ENCODE measurements around the gene ENG. TPM values are rescaled to one million over a fixed set of nuclear protein-coding genes. Genes with fewer than 3 reads are reported as not detected.
A peak's percentile ranks its signal among the peaks of the same experiment; 100 is the strongest.

The ENG gene
- polyA plus RNA-seq, 2 of the 4 experiments (the other 2 are of a cell fraction): 0.08 TPM; not detected in 1

GRCh38 chr9:127801955-127802575 lies 52.4 kb downstream of the ENG start:
- ChIA-PET POLR2A (interaction anchor here (0.6 to 0.9 kb wide), 3 partner anchors 9 to 16 kb away, joined by 3 to 6 read pairs (median 3); partner anchors contain the start of gene CDK9), CTCF (interaction anchor here (0.9 to 8.5 kb wide), 7 partner anchors 9 to 120 kb away, joined by 3 to 63 read pairs (median 7); partner anchors contain the start of genes CDK9 and TOR2A)
- Histone ChIP-seq H3K27ac (peak overlapping the region; percentile 93 to 96), H3K9me3 (no peaks in the 10 kb centered on the region), H3K4me1 (peaks cover 38% of the 10 kb centered on the region), H3K4me2 (peak overlapping the region; percentile 100), H3K4me3 (peak overlapping the region; percentile 85)
- FAIRE-seq: no peak
- WGBS (ENCODE audit: missing lambda C conversion rate): 34% methylated on average over 10 of the region's 10 CpGs
- no peak for DNase-seq (ENCODE audit: low read depth in 1 of 2, low spot score in 1 of 2)
- peak; percentile 45 to 53; a peak in 5 of 6 replicates for ATAC-seq
- TF ChIP-seq HES2 (IDR thresholded peaks at IDR 0.05) (no peak), HOXB5 (CRISPR knock-in tag; IDR thresholded peaks at IDR 0.05) (0 out of 2 replicates have a peak, but pooled peaks have one; percentile 22), RARB (CRISPR knock-in tag; IDR thresholded peaks at IDR 0.05) (no peak), ATOH8 (CRISPR knock-in tag; IDR thresholded peaks at IDR 0.05; ENCODE audit: low read depth) (no peak), KDM1A (IDR thresholded peaks at IDR 0.05; ENCODE audit: low read depth) (no peak), FOSB (CRISPR knock-in tag; IDR thresholded peaks at IDR 0.05) (no peak), CEBPB (IDR thresholded peaks at IDR 0.05) (0 out of 4 replicates have a peak, but pooled peaks of 1 of the 2 experiments have one; percentile 33), ESRRA (IDR thresholded peaks at IDR 0.05; ENCODE audit: borderline replicate concordance, low read length) (no peak), CHD2 (IDR thresholded peaks at IDR 0.05; ENCODE audit: low read length, partially characterized antibody) (no peak), CTCF (IDR thresholded peaks at IDR 0.05) (peak; percentile 20; the same call in 1 of the 3 replicates)

DNA sequence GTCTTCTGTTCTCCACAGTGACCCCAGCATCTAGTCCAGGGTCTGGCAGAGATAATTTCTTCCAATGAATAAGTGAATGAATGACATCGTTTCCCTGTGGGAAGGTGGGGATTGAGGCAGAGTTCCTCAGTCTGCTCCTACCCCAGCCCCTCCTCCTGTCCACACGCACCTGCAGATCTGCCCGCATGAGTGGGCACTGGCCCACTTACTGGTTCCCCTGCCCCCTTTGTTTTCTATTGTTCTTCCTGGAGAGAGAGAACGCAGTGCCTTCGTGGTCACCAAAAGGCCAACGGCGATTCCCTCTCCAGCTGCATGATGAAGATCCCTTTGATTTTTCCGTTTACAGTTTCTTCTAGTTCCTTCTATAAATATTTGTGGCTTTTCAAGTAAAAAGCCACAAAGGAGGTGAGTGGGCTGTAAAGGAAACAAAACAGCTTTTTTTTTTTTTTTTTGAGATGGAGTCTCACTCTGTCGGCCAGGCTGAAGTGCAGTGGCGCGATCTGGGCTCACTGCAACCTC lies 57.5 kb downstream of the ENG start:
- ChIA-PET CTCF (interaction anchor here (0.9 to 2.2 kb wide), 5 partner anchors 10 to 124 kb away, joined by 5 to 11 read pairs (median 6); partner anchors contain the start of genes CDK9 and TOR2A), POLR2A (interaction anchor here (0.6 kb wide), 1 partner anchor 58 kb away, joined by 3 read pairs; no protein-coding TSS in a partner anchor)
- ATAC-seq (no peak; a peak in 1 of 6 replicates), DNase-seq (ENCODE audit: low read depth in 1 of 2, low spot score in 1 of 2) (no peak), FAIRE-seq (no peak)
- Histone ChIP-seq H3K9me3 (no peaks in the 10 kb centered on the region), H3K4me1 (peaks cover 33% of the 10 kb centered on the region), H3K4me2 (no peak overlapping the region), H3K27ac (no peak overlapping the region), H3K4me3 (no peak overlapping the region)
- TF ChIP-seq ZSCAN20 (CRISPR knock-in tag; IDR thresholded peaks at IDR 0.05) (no peak), HOXA7 (CRISPR knock-in tag; IDR thresholded peaks at IDR 0.05) (no peak), FOSL2 (IDR thresholded peaks at IDR 0.05) (no peak), FOSL2 (CRISPR knock-in tag; IDR thresholded peaks at IDR 0.05) (no peak), RCOR1 (IDR thresholded peaks at IDR 0.05; ENCODE audit: low read depth, low read length) (no peak), JUN (IDR thresholded peaks at IDR 0.05) (no peak), NFE2L2 (conservative IDR thresholded peaks at IDR 0.05; ENCODE audit: low read length) (no peak), CTCF (IDR thresholded peaks at IDR 0.05) (no peak), TFCP2L1 (CRISPR knock-in tag; IDR thresholded peaks at IDR 0.05) (no peak), HOXB5 (CRISPR knock-in tag; IDR thresholded peaks at IDR 0.05) (no peak), CBX8 (IDR thresholded peaks at IDR 0.05) (no peak), ZC3H11A (IDR thresholded peaks at IDR 0.05) (no peak)
- TF ChIP-seq, protein P1, sequence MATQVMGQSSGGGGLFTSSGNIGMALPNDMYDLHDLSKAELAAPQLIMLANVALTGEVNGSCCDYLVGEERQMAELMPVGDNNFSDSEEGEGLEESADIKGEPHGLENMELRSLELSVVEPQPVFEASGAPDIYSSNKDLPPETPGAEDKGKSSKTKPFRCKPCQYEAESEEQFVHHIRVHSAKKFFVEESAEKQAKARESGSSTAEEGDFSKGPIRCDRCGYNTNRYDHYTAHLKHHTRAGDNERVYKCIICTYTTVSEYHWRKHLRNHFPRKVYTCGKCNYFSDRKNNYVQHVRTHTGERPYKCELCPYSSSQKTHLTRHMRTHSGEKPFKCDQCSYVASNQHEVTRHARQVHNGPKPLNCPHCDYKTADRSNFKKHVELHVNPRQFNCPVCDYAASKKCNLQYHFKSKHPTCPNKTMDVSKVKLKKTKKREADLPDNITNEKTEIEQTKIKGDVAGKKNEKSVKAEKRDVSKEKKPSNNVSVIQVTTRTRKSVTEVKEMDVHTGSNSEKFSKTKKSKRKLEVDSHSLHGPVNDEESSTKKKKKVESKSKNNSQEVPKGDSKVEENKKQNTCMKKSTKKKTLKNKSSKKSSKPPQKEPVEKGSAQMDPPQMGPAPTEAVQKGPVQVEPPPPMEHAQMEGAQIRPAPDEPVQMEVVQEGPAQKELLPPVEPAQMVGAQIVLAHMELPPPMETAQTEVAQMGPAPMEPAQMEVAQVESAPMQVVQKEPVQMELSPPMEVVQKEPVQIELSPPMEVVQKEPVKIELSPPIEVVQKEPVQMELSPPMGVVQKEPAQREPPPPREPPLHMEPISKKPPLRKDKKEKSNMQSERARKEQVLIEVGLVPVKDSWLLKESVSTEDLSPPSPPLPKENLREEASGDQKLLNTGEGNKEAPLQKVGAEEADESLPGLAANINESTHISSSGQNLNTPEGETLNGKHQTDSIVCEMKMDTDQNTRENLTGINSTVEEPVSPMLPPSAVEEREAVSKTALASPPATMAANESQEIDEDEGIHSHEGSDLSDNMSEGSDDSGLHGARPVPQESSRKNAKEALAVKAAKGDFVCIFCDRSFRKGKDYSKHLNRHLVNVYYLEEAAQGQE (IDR thresholded peaks at IDR 0.05): no peak
- WGBS (ENCODE audit: missing lambda C conversion rate): 90% methylated on average over 11 of the region's 11 CpGs
